Gastroesophageal sphincter (tissue), 4 donors: ENCODE data around the gene TRAPPC4. TPM values are rescaled to one million over a fixed set of nuclear protein-coding genes. Genes with fewer than 3 reads are reported as not detected.

Source experiments
- ATAC-seq: fragments of 150-250 bp; one replicate; pipeline ENCODE4 v1.9.1; 2016; ENCODE audit warnings: mild to moderate bottlenecking, moderate library complexity
- H3K27ac ChIP-seq, 4 donors: fragments of 200-600 bp; sonication (generic) in 3 of 4; 1 replicate in 3 of 4; 2 replicates in 1 of 4; pipeline ENCODE4 v1.5.1; 2016 to 2019
- H3K27me3 ChIP-seq: fragments of 200-600 bp; sonication (generic); one replicate; pipeline ENCODE4 v1.5.1; 2019
- H3K36me3 ChIP-seq, 2 donors: fragments of 200-600 bp; sonication (generic); one replicate each; pipeline ENCODE4 v1.5.1; 2019; ENCODE audit warnings: control low read depth in 1 of 2
- H3K4me1 ChIP-seq, 3 donors: fragments of 200-600 bp; sonication (generic); 1 replicate in 2 of 3; 2 replicates in 1 of 3; pipeline ENCODE4 v1.5.1; 2016 to 2019; ENCODE audit warnings: control low read depth in 2 of 3
- H3K4me3 ChIP-seq, 2 donors: fragments of 200-600 bp; sonication (generic); one replicate each; pipeline ENCODE4 v1.5.1; 2019; ENCODE audit warnings: mild to moderate bottlenecking in 1 of 2, moderate library complexity in 1 of 2
- H3K9me3 ChIP-seq, 3 donors: fragments of 200-600 bp; sonication (generic); one replicate each; pipeline ENCODE4 v1.5.1; 2017 to 2019; ENCODE audit warnings: control low read depth in 2 of 3
- CTCF ChIP-seq, 4 experiments: fragments of 200-600 bp in 2 of 4; fragments of 450-650 bp in 2 of 4; sonication (generic) in 1 of 4; IDR thresholded peaks; one replicate each; pipeline ENCODE4 v1.5.1; 2017 to 2019; ENCODE audit warnings: antibody characterized with exemption in 4 of 4, mild to moderate bottlenecking in 2 of 4, moderate library complexity in 2 of 4
- EP300 ChIP-seq: sonication (generic); formaldehyde crosslinking; IDR thresholded peaks from one replicate; pipeline ENCODE4 v1.6.1; 2017; ENCODE audit warnings: antibody characterized with exemption, mild to moderate bottlenecking
- POLR2A ChIP-seq, 2 donors: fragments of 450-650 bp; IDR thresholded peaks; one replicate each; pipeline ENCODE4 v1.6.1; 2017; ENCODE audit warnings: antibody characterized with exemption in 2 of 2, mild to moderate bottlenecking in 2 of 2, moderate library complexity in 1 of 2
- POLR2AphosphoS5 ChIP-seq: sonication (generic); formaldehyde crosslinking; IDR thresholded peaks from one replicate; pipeline ENCODE4 v1.6.1; 2017; ENCODE audit warnings: antibody characterized with exemption
- WGBS, 2 donors: methylation state at CpG; one replicate each; pipeline ENCODE4 v1.1.5; 2018; ENCODE audit warnings: low coverage in 1 of 2; 5-methylcytosine and 5-hydroxymethylcytosine counted together
- small RNA-seq, 4 donors: library from RNA; depleted of rRNA; stranded (forward); fragments of <200 nt; gene quantifications; one replicate each; pipeline ENCODE3, GENCODE V24; 2016
- total RNA-seq, 4 donors: library from RNA; depleted of rRNA; stranded (reverse); fragments of >200 nt; gene quantifications; one replicate each; pipeline ENCODE4 v1.1.0, GENCODE V29; 2016

Gene TRAPPC4
- total RNA-seq, 4 donors from 2014 or later = 44.4 to 69.0 (median 52.1) TPM

DNA sequence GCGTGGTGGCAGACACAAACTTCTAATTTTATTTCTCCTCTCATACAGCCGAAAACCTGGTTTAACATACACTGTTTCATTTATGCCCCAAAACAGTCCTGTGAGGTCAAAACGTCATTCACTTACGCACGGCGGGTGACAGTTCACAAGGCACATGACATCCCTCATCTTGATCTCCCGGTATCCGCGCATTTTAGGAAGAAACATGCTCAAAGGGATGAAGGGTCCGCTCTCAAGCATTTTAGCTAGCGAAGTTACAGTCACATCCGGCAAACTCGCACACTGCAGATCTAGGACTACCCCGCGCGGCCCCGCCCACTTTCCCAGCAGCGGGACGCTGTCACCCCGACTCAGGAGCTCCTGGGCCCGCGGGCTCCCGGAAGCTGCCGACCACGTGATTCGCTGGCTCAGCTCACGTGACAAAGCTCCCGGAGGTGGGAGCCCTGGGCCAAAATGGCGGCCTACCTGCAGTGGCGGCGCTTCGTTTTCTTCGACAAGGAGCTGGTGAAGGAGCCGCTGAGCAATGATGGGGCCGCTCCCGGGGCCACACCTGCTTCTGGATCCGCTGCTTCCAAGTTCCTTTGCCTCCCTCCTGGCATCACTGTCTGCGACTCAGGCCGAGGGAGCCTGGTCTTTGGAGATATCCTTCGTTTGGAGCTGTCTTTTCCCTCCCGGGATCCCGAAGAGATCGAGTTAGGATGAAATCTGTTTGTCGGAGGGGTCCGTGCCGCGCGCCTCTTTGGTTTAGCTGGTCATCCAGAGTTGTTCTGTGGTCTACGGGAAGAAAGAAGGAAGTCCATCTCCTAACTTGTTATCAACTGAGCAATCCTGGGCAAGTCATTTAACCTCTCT is 49.0 kb downstream of the TRAPPC4 start, which contains the start of gene VPS11:
TSS of gene VPS11 (plus strand) at position 448 of the 852 bp plus-strand sequence. CDS start at position 454, 6 bp downstream.
- Histone ChIP-seq H3K4me3 (peak within 1 kb of the TSS; percentile 84 to 91), H3K27ac (peak within 1 kb of the TSS; percentile 73 to 88 (median 86)), H3K9me3 (no peaks in the 10 kb centered on the region), H3K4me1 (peaks cover 2 to 47% (median 14%) of the 10 kb centered on the region in 3 donors), H3K36me3 (peaks cover 0 to 35% of the 10 kb centered on the region in 2 donors), H3K27me3 (no peaks in the 10 kb centered on the region)
- ATAC-seq = peak; percentile 99
- 0% methylated on average over 20 to 25 of the region's 49 CpGs for WGBS, 2 donors
- TF ChIP-seq POLR2A (IDR thresholded peaks at IDR 0.05) (peak; percentile 62 to 76), EP300 (no peak), CTCF (IDR thresholded peaks at IDR 0.05) (peak in 1 of 4 experiments; percentile 13), POLR2AphosphoS5 (peak; percentile 84)

Small RNA genes lying within 50 kb of the gene (small RNA-seq; reads per million reads assigned to genes)
- gene AP003392.2 (0 reads per million in 4 donors), gene RF00017 (0 reads per million in 4 donors), gene RF00019 (0 reads per million in 4 donors)

Other genes with a start within 250 kb of the TRAPPC4 start
- 100 to 1,000 TPM; 111 to 163 (median 116) TPM for gene DDX6, start 227.6 kb upstream of the TRAPPC4 start, total RNA-seq
- gene CXCR5, start 134.9 kb upstream of the TRAPPC4 start, total RNA-seq = under 1 TPM in 1 of 4 donors, not detected in 3; 0.08 TPM
- 10 to 100 TPM; 24.6 to 66.2 (median 30.8) TPM for gene BCL9L, start 92.8 kb upstream of the TRAPPC4 start, total RNA-seq
- not detected for gene UPK2, start 62.5 kb upstream of the TRAPPC4 start, total RNA-seq
- not detected for gene FOXR1, start 47.0 kb upstream of the TRAPPC4 start, total RNA-seq
- gene CENATAC, start 20.6 kb upstream of the TRAPPC4 start, total RNA-seq = 10 to 100 TPM in 3 of 4 donors, 1 to 10 TPM in 1; 5.8 to 90.3 (median 40.0) TPM
- 1,000 to 10,000 TPM; 1,381 to 2,808 (median 2,000) TPM for gene RPS25, start 423 bp upstream of the TRAPPC4 start, total RNA-seq
- gene SLC37A4, start 12.1 kb downstream of the TRAPPC4 start, total RNA-seq = 10 to 100 TPM; 10.1 to 11.6 (median 11.1) TPM
- 10 to 100 TPM; 37.8 to 63.0 (median 57.9) TPM for gene HYOU1, start 38.4 kb downstream of the TRAPPC4 start, total RNA-seq
- gene VPS11, start 49.1 kb downstream of the TRAPPC4 start, total RNA-seq = 10 to 100 TPM; 23.9 to 45.6 (median 35.8) TPM
- 10 to 100 TPM in 2 of 4 donors, 1 to 10 TPM in 2; 1.2 to 27.1 (median 9.8) TPM for gene HMBS, start 66.1 kb downstream of the TRAPPC4 start, total RNA-seq
- 10 to 100 TPM; 10.7 to 28.1 (median 21.4) TPM for gene DPAGT1, start 83.1 kb downstream of the TRAPPC4 start, total RNA-seq
- 10 to 100 TPM in 1 of 4 donors, 1 to 10 TPM in 3; 3.4 to 13.3 (median 8.3) TPM for gene C2CD2L, start 88.6 kb downstream of the TRAPPC4 start, total RNA-seq
- 10 to 100 TPM; 19.0 to 30.2 (median 23.3) TPM for gene HINFP, start 102.8 kb downstream of the TRAPPC4 start, total RNA-seq
- 1 to 10 TPM in 1 of 4 donors, under 1 TPM in 2, not detected in 1; 0.20 to 1.1 (median 0.40) TPM for gene ABCG4, start 130.3 kb downstream of the TRAPPC4 start, total RNA-seq
- 10 to 100 TPM; 12.1 to 41.4 (median 17.7) TPM for gene NLRX1, start 150.0 kb downstream of the TRAPPC4 start, total RNA-seq
- under 1 TPM in 1 of 4 donors, not detected in 3; 0.19 TPM for gene NHERF4, start 166.7 kb downstream of the TRAPPC4 start, total RNA-seq
- 10 to 100 TPM; 20.2 to 29.2 (median 25.1) TPM for gene CBL, start 187.6 kb downstream of the TRAPPC4 start, total RNA-seq